HG02678 (cell line): ENCODE measurements around the gene TMEM190.

Source experiments
- ATAC-seq: cut with Tn5 transposase; IDR thresholded peaks from one replicate; pipeline ENCODE4 v1.9.1; 2021; ENCODE audit warnings: mild to moderate bottlenecking, moderate library complexity; ENCODE audit not compliant: unreplicated experiment

The TMEM190 gene

GRCh38 chr19:55369653-55370304 lies 6.8 kb upstream of the TMEM190 start:
- no peak for ATAC-seq

- ATAC-seq = no peak
Measured at GRCh38 chr19:55370305-55370988, 6.2 kb upstream of the TMEM190 start, which contains the start of gene IL11. Gene IL11, minus strand, starts transcription at chr19:55370463. Its CDS starts 153 bp downstream, at chr19:55370310.

- no peak for ATAC-seq
Measured at GRCh38 chr19:55372316-55373081, 4.1 kb upstream of the TMEM190 start.

- ATAC-seq = no peak
Measured at GRCh38 chr19:55373306-55373992, 3.2 kb upstream of the TMEM190 start.

- no peak for ATAC-seq
Measured at GRCh38 chr19:55373993-55374757, 2.5 kb upstream of the TMEM190 start.

GRCh38 chr19:55377356-55378131 lies 918 bp downstream of the TMEM190 start:
- ATAC-seq = no peak

GRCh38 chr19:55379174-55379573 lies 2.5 kb downstream of the TMEM190 start:
- no peak for ATAC-seq

- ATAC-seq = no peak
Measured at GRCh38 chr19:55382013-55382412, 5.4 kb downstream of the TMEM190 start.

- ATAC-seq = no peak
Measured at GRCh38 chr19:55382522-55383054, 6.0 kb downstream of the TMEM190 start.

GRCh38 chr19:55383279-55384130 lies 6.9 kb downstream of the TMEM190 start:
- no peak for ATAC-seq

- no peak for ATAC-seq
Measured at GRCh38 chr19:55384131-55384919, 7.7 kb downstream of the TMEM190 start, which contains the start of gene TMEM238. Gene TMEM238, minus strand, starts transcription at chr19:55384292. Its CDS starts 33 bp downstream, at chr19:55384259.

GRCh38 chr19:55384920-55385723 lies 8.5 kb downstream of the TMEM190 start:
- ATAC-seq = peak; percentile 50

GRCh38 chr19:55385724-55386492 lies 9.3 kb downstream of the TMEM190 start, which contains the start of gene RPL28:
Gene RPL28, plus strand, starts transcription at chr19:55385932. Its CDS starts 426 bp downstream, at chr19:55386358.
- peak; percentile 65 for ATAC-seq

GRCh38 chr19:55386493-55386971 lies 9.9 kb downstream of the TMEM190 start:
- ATAC-seq = no peak

GRCh38 chr19:55387736-55388497 lies 11.3 kb downstream of the TMEM190 start:
- ATAC-seq = no peak
